Measurements from ENCODE around the gene SAT1.

DNA sequence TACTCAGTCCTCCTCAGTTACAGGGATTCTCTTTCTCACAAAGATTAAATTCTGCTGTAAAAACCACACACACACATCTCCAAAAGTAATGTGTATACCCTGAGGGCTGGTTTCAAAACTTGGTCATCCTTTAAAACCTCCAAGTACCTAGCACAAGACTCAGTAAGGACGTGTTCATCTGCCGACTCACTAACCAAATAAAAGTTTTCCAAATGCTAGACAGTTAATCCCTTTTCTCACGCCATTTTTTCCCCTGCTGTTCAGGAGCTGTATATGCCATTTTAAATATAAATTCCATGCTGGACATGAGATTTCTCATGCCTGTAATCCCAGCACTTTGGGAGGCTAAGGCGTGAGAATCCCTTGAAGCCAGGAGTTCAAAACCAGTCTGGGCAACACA is 3.9 kb upstream of the SAT1 start:
- TF ChIP-seq ZNF384 (IDR thresholded peaks at IDR 0.05; ENCODE audit: borderline replicate concordance, low read depth, low read length) (no peak), CBX3 (IDR thresholded peaks at IDR 0.05; ENCODE audit: borderline replicate concordance, low read depth) (no peak), RAD51 (IDR thresholded peaks at IDR 0.05) (no peak), NR2C2 (IDR thresholded peaks at IDR 0.05; ENCODE audit: borderline replicate concordance, control insufficient read depth, insufficient read length, low read depth) (no peak)
- TF ChIP-seq, protein P1, sequence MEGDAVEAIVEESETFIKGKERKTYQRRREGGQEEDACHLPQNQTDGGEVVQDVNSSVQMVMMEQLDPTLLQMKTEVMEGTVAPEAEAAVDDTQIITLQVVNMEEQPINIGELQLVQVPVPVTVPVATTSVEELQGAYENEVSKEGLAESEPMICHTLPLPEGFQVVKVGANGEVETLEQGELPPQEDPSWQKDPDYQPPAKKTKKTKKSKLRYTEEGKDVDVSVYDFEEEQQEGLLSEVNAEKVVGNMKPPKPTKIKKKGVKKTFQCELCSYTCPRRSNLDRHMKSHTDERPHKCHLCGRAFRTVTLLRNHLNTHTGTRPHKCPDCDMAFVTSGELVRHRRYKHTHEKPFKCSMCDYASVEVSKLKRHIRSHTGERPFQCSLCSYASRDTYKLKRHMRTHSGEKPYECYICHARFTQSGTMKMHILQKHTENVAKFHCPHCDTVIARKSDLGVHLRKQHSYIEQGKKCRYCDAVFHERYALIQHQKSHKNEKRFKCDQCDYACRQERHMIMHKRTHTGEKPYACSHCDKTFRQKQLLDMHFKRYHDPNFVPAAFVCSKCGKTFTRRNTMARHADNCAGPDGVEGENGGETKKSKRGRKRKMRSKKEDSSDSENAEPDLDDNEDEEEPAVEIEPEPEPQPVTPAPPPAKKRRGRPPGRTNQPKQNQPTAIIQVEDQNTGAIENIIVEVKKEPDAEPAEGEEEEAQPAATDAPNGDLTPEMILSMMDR (IDR thresholded peaks at IDR 0.05 in 2 of 3, conservative IDR thresholded peaks at IDR 0.05 in 1 of 3; ENCODE audit: control insufficient read depth in 2 of 3, extremely low read depth in 1 of 3, insufficient read depth in 1 of 3, low read depth in 3 of 3, low read length in 3 of 3): no peak
